ENCODE results near the gene EQTN. TPM values are rescaled to one million over a fixed set of nuclear protein-coding genes. Genes with fewer than 3 reads are reported as not detected.

The EQTN gene
- total and polyA plus RNA-seq, 2 of the 13 experiments (the other 11 are each of a cell fraction or from before 2014, with no cell fraction given) = not detected

DNA sequence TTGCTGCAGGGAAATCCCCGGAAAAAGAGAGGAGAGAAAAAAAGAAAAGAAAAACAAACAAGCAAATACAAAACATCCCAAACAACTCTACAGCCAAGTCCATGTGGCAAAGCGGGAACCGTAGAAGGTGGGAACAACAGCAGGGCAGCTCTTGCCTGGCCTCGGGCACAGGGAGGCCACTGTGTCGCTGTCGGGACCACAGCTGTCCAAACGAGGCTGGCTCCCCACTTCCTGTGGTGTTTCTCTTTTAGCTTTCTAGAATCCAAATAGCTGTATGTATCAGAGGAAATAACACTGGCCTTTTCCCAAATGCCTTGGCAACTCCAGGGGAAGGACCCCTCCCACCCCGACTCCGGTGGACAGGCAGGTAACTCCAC, 41.6 kb upstream of the EQTN start (continued):
- TF ChIP-seq SRSF4 (IDR thresholded peaks at IDR 0.05; ENCODE audit: low read depth, low read length, poor library complexity, severe bottlenecking) (no peak), AGO1 (IDR thresholded peaks at IDR 0.05; ENCODE audit: low read depth, low read length, poor library complexity, severe bottlenecking) (no peak), KDM5B (CRISPR knock-in tag; IDR thresholded peaks at IDR 0.05; ENCODE audit: borderline replicate concordance) (no peak), POLR2A (IDR thresholded peaks at IDR 0.05; ENCODE audit: insufficient read depth in 1 of 2, low read depth in 2 of 2, low read length in 2 of 2) (no peak), ZNF749 (CRISPR knock-in tag; IDR thresholded peaks at IDR 0.05; ENCODE audit: borderline replicate concordance) (no peak), MAFK (conservative IDR thresholded peaks at IDR 0.05 in 1 of 2, IDR thresholded peaks at IDR 0.05 in 1 of 2; ENCODE audit: low read length in 2 of 2) (no peak), XBP1 (CRISPR knock-in tag; IDR thresholded peaks at IDR 0.05) (no peak), ZNF510 (CRISPR knock-in tag; IDR thresholded peaks at IDR 0.05; ENCODE audit: low read depth) (no peak), POGZ (CRISPR knock-in tag; IDR thresholded peaks at IDR 0.05) (no peak), FOXM1 (CRISPR knock-in tag; IDR thresholded peaks at IDR 0.05) (no peak), NKX3-1 (CRISPR knock-in tag; IDR thresholded peaks at IDR 0.05) (no peak)
- TF ChIP-seq, protein P1, sequence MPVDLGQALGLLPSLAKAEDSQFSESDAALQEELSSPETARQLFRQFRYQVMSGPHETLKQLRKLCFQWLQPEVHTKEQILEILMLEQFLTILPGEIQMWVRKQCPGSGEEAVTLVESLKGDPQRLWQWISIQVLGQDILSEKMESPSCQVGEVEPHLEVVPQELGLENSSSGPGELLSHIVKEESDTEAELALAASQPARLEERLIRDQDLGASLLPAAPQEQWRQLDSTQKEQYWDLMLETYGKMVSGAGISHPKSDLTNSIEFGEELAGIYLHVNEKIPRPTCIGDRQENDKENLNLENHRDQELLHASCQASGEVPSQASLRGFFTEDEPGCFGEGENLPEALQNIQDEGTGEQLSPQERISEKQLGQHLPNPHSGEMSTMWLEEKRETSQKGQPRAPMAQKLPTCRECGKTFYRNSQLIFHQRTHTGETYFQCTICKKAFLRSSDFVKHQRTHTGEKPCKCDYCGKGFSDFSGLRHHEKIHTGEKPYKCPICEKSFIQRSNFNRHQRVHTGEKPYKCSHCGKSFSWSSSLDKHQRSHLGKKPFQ (CRISPR knock-in tag; IDR thresholded peaks at IDR 0.05; ENCODE audit: insufficient replicate concordance) = no peak
- TF ChIP-seq, protein P2, sequence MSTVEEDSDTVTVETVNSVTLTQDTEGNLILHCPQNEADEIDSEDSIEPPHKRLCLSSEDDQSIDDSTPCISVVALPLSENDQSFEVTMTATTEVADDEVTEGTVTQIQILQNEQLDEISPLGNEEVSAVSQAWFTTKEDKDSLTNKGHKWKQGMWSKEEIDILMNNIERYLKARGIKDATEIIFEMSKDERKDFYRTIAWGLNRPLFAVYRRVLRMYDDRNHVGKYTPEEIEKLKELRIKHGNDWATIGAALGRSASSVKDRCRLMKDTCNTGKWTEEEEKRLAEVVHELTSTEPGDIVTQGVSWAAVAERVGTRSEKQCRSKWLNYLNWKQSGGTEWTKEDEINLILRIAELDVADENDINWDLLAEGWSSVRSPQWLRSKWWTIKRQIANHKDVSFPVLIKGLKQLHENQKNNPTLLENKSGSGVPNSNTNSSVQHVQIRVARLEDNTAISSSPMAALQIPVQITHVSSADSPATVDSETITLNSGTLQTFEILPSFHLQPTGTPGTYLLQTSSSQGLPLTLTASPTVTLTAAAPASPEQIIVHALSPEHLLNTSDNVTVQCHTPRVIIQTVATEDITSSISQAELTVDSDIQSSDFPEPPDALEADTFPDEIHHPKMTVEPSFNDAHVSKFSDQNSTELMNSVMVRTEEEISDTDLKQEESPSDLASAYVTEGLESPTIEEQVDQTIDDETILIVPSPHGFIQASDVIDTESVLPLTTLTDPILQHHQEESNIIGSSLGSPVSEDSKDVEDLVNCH (CRISPR knock-in tag; IDR thresholded peaks at IDR 0.05) = no peak
- TF ChIP-seq, protein P3, sequence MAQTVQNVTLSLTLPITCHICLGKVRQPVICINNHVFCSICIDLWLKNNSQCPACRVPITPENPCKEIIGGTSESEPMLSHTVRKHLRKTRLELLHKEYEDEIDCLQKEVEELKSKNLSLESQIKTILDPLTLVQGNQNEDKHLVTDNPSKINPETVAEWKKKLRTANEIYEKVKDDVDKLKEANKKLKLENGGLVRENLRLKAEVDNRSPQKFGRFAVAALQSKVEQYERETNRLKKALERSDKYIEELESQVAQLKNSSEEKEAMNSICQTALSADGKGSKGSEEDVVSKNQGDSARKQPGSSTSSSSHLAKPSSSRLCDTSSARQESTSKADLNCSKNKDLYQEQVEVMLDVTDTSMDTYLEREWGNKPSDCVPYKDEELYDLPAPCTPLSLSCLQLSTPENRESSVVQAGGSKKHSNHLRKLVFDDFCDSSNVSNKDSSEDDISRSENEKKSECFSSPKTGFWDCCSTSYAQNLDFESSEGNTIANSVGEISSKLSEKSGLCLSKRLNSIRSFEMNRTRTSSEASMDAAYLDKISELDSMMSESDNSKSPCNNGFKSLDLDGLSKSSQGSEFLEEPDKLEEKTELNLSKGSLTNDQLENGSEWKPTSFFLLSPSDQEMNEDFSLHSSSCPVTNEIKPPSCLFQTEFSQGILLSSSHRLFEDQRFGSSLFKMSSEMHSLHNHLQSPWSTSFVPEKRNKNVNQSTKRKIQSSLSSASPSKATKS (CRISPR knock-in tag; IDR thresholded peaks at IDR 0.05) = no peak
- TF ChIP-seq, protein P4, sequence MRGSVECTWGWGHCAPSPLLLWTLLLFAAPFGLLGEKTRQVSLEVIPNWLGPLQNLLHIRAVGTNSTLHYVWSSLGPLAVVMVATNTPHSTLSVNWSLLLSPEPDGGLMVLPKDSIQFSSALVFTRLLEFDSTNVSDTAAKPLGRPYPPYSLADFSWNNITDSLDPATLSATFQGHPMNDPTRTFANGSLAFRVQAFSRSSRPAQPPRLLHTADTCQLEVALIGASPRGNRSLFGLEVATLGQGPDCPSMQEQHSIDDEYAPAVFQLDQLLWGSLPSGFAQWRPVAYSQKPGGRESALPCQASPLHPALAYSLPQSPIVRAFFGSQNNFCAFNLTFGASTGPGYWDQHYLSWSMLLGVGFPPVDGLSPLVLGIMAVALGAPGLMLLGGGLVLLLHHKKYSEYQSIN (CRISPR knock-in tag; IDR thresholded peaks at IDR 0.05; ENCODE audit: borderline replicate concordance) = no peak

All from HepG2 (cell line).